GM12874 (cell line): ENCODE results near the gene SEMA3F.

Source experiments
- CTCF ChIP-seq: IDR thresholded peaks from 2 replicates; pipeline ENCODE4 v1.5.1; 2011; ENCODE audit warnings: low read depth, mild to moderate bottlenecking, control low read depth, low read length, moderate library complexity; ENCODE audit not compliant: insufficient read depth

Gene SEMA3F

GRCh38 chr3:50151728-50152127, 3.4 kb upstream of the SEMA3F start:
- TF ChIP-seq CTCF, result no peak

- no peak for TF ChIP-seq CTCF
Measured at GRCh38 chr3:50153782-50154475, 1.2 kb upstream of the SEMA3F start.

- TF ChIP-seq CTCF, result 0 out of 2 replicates have a peak, but pooled peaks have one; percentile 24
Measured at GRCh38 chr3:50154476-50154839, 666 bp upstream of the SEMA3F start.

- TF ChIP-seq CTCF, result no peak
Measured at GRCh38 chr3:50155491-50155878, 361 bp downstream of the SEMA3F start.

GRCh38 chr3:50155891-50156290, 767 bp downstream of the SEMA3F start:
- no peak for TF ChIP-seq CTCF

- TF ChIP-seq CTCF, result no peak
Measured at GRCh38 chr3:50156549-50157493, 1.7 kb downstream of the SEMA3F start.

- no peak for TF ChIP-seq CTCF
Measured at GRCh38 chr3:50157827-50158529, 2.9 kb downstream of the SEMA3F start.
